Suprapubic skin (tissue), 4 donors: ENCODE measurements around the gene NAE1.

ENCODE experiments used
- EP300 ChIP-seq: sonication (generic); formaldehyde crosslinking; IDR thresholded peaks from one replicate; pipeline ENCODE4 v1.6.1; 2017; ENCODE audit warnings: antibody characterized with exemption
- POLR2A ChIP-seq, 2 donors: fragments of 450-650 bp; IDR thresholded peaks; one replicate each; pipeline ENCODE4 v1.6.1; 2017; ENCODE audit warnings: antibody characterized with exemption in 2 of 2, mild to moderate bottlenecking in 2 of 2, moderate library complexity in 2 of 2
- POLR2AphosphoS5 ChIP-seq, 3 donors: sonication (generic); formaldehyde crosslinking; IDR thresholded peaks; one replicate each; pipeline ENCODE4 v1.6.1; 2017; ENCODE audit warnings: antibody characterized with exemption in 3 of 3
- TF ChIP-seq, protein P1 (sequence below), 2 donors: fragments of 200-600 bp in 1 of 2; fragments of 450-650 bp in 1 of 2; sonication (generic) in 1 of 2; IDR thresholded peaks; one replicate each; pipeline ENCODE4 v1.5.1; 2016 to 2019; ENCODE audit warnings: antibody characterized with exemption in 2 of 2, mild to moderate bottlenecking in 1 of 2, moderate library complexity in 1 of 2

GRCh38 chr16:66832190-66832589 is 1.4 kb upstream of the NAE1 start:
- TF ChIP-seq POLR2A (IDR thresholded peaks at IDR 0.05): no peak
- TF ChIP-seq, protein P1, sequence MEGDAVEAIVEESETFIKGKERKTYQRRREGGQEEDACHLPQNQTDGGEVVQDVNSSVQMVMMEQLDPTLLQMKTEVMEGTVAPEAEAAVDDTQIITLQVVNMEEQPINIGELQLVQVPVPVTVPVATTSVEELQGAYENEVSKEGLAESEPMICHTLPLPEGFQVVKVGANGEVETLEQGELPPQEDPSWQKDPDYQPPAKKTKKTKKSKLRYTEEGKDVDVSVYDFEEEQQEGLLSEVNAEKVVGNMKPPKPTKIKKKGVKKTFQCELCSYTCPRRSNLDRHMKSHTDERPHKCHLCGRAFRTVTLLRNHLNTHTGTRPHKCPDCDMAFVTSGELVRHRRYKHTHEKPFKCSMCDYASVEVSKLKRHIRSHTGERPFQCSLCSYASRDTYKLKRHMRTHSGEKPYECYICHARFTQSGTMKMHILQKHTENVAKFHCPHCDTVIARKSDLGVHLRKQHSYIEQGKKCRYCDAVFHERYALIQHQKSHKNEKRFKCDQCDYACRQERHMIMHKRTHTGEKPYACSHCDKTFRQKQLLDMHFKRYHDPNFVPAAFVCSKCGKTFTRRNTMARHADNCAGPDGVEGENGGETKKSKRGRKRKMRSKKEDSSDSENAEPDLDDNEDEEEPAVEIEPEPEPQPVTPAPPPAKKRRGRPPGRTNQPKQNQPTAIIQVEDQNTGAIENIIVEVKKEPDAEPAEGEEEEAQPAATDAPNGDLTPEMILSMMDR (IDR thresholded peaks at IDR 0.05): no peak
- no peak for TF ChIP-seq EP300
- TF ChIP-seq POLR2AphosphoS5 (IDR thresholded peaks at IDR 0.05): no peak
